HepG2 (cell line): ENCODE results near the gene SECISBP2L. TPM values are rescaled to one million over a fixed set of nuclear protein-coding genes. Genes with fewer than 3 reads are reported as not detected.

Source experiments
- FOXP1 ChIP-seq, 2 experiments: fragments of 450-650 bp in 1 of 2; IDR thresholded peaks; 2 replicates each; pipeline ENCODE4 v1.6.1; 2017 to 2018; ENCODE audit warnings: antibody characterized with exemption in 1 of 2
- KLF6 ChIP-seq: IDR thresholded peaks from 2 replicates; pipeline ENCODE4 v1.8.0; 2016; ENCODE audit warnings: missing biosample characterization, missing genetic modification reagents
- MXD3 ChIP-seq: IDR thresholded peaks from 2 replicates; pipeline ENCODE4 v1.6.1; 2016; ENCODE audit warnings: mild to moderate bottlenecking, missing biosample characterization, missing genetic modification reagents
- NFYC ChIP-seq: IDR thresholded peaks from 2 replicates; pipeline ENCODE4 v1.6.1; 2016; ENCODE audit warnings: missing genetic modification reagents, missing compliant biosample characterization
- PLRG1 ChIP-seq: fragments of 450-650 bp; conservative IDR thresholded peaks from 2 replicates; pipeline ENCODE4 v1.6.1; 2016
- RNF2 ChIP-seq: fragments of 450-650 bp; conservative IDR thresholded peaks from 2 replicates; pipeline ENCODE4 v1.6.1; 2016; ENCODE audit warnings: low read depth
- SP5 ChIP-seq: IDR thresholded peaks from 2 replicates; pipeline ENCODE4 v1.6.1; 2016; ENCODE audit warnings: low read depth, borderline replicate concordance
- YEATS2 ChIP-seq: sonication (generic); formaldehyde crosslinking; IDR thresholded peaks from 2 replicates; pipeline ENCODE4 v1.4.0; 2020; ENCODE audit warnings: missing genetic modification reagents, borderline replicate concordance
- ZNF121 ChIP-seq: sonication (generic); formaldehyde crosslinking; IDR thresholded peaks from 2 replicates; pipeline ENCODE4 v1.5.0; 2020; ENCODE audit warnings: mild to moderate bottlenecking, missing genetic modification reagents
- ZNF230 ChIP-seq: sonication (generic); formaldehyde crosslinking; IDR thresholded peaks from 2 replicates; pipeline ENCODE4 v1.4.0; 2020; ENCODE audit warnings: mild to moderate bottlenecking, missing genetic modification reagents
- ZNF329 ChIP-seq: sonication (generic); formaldehyde crosslinking; IDR thresholded peaks from 2 replicates; pipeline ENCODE4 v1.9.0; 2021; ENCODE audit warnings: low read depth, mild to moderate bottlenecking, missing genetic modification reagents
- ZNF382 ChIP-seq: sonication (generic); formaldehyde crosslinking; IDR thresholded peaks from 2 replicates; pipeline ENCODE4 v1.5.0; 2020; ENCODE audit warnings: missing genetic modification reagents, mild to moderate bottlenecking, borderline replicate concordance
- ZNF407 ChIP-seq: sonication (generic); formaldehyde crosslinking; IDR thresholded peaks from one replicate; pipeline ENCODE4 v1.5.1; 2020; ENCODE audit warnings: mild to moderate bottlenecking, missing genetic modification reagents; ENCODE audit errors: not compliant biosample characterization
- ZNF430 ChIP-seq: sonication (generic); formaldehyde crosslinking; IDR thresholded peaks from 2 replicates; pipeline ENCODE4 v1.9.0; 2021; ENCODE audit warnings: mild to moderate bottlenecking, missing genetic modification reagents
- ZNF503 ChIP-seq: sonication (generic); formaldehyde crosslinking; IDR thresholded peaks from 2 replicates; pipeline ENCODE4 v1.4.0; 2020; ENCODE audit warnings: missing genetic modification reagents
- ZUFSP ChIP-seq: sonication (generic); formaldehyde crosslinking; IDR thresholded peaks from 2 replicates; pipeline ENCODE4 v1.9.0; 2021; ENCODE audit warnings: missing genetic modification reagents, mild to moderate bottlenecking, borderline replicate concordance
- polyA plus RNA-seq, 8 experiments: library from polyadenylated mRNA; depleted of rRNA in 3 of 8; stranded (reverse) in 7 of 8; unstranded in 1 of 8; fragments of >200 nt; fragmentation: Illumina TruSeq in 4 of 8; extraction: Trizol in 4 of 8; gene quantifications; 2 replicates each; pipeline versions ENCODE4 v1.2.1 to v1.2.3, GENCODE V29; 2011 to 2016; ENCODE audit warnings: low read depth in 4 of 8, missing spikeins in 1 of 8, mixed read lengths in 1 of 8; ENCODE audit not compliant: insufficient read depth in 1 of 8
- total RNA-seq, 5 experiments: library from RNA; depleted of rRNA; stranded (reverse); fragments of >200 nt; fragmentation: Illumina TruSeq; extraction: Trizol; gene quantifications; 2 replicates each; pipeline ENCODE4 v1.2.3, GENCODE V29; 2016; ENCODE audit warnings: low read depth in 1 of 5

The SECISBP2L gene
- total and polyA plus RNA-seq, 2 of the 13 experiments (the other 11 are each of a cell fraction or from before 2014, with no cell fraction given), result 13.9 to 15.6 TPM

GRCh38 chr15:49046220-49047102 lies at the start of gene SECISBP2L (continued):
- TF ChIP-seq SP5 (CRISPR knock-in tag) (peak; percentile 93), ZUFSP (CRISPR knock-in tag) (no peak), MXD3 (peak; percentile 80; the same call in 1 of the 2 replicates), ZNF382 (CRISPR knock-in tag) (no peak), PLRG1 (no peak), NFYC (CRISPR knock-in tag) (peak; percentile 53), ZNF503 (peak; percentile 80; the same call in 1 of the 2 replicates), ZNF230 (CRISPR knock-in tag) (peak; percentile 38; the same call in 1 of the 2 replicates), YEATS2 (CRISPR knock-in tag) (peak; percentile 96), ZNF407 (CRISPR knock-in tag) (no peak), KLF6 (peak; percentile 74), ZNF121 (CRISPR knock-in tag) (no peak; the same call in 1 of the 2 replicates), ZNF329 (CRISPR knock-in tag) (peak; percentile 64; the same call in 1 of the 2 replicates), RNF2 (no peak; the same call in 1 of the 2 replicates), FOXP1 (IDR thresholded peaks at IDR 0.05) (no peak; the same call in 1 of the 2 replicates), FOXP1 (CRISPR knock-in tag; IDR thresholded peaks at IDR 0.05) (no peak; the same call in 1 of the 2 replicates), ZNF430 (CRISPR knock-in tag) (peak; percentile 96)
